GM12874 (cell line): ENCODE results near the gene TELO2.

ENCODE experiments used
- TF ChIP-seq, protein P1 (sequence below): IDR thresholded peaks from 2 replicates; pipeline ENCODE4 v1.5.1; 2011; ENCODE audit warnings: low read depth, mild to moderate bottlenecking, control low read depth, low read length, moderate library complexity; ENCODE audit not compliant: insufficient read depth

Gene TELO2

DNA sequence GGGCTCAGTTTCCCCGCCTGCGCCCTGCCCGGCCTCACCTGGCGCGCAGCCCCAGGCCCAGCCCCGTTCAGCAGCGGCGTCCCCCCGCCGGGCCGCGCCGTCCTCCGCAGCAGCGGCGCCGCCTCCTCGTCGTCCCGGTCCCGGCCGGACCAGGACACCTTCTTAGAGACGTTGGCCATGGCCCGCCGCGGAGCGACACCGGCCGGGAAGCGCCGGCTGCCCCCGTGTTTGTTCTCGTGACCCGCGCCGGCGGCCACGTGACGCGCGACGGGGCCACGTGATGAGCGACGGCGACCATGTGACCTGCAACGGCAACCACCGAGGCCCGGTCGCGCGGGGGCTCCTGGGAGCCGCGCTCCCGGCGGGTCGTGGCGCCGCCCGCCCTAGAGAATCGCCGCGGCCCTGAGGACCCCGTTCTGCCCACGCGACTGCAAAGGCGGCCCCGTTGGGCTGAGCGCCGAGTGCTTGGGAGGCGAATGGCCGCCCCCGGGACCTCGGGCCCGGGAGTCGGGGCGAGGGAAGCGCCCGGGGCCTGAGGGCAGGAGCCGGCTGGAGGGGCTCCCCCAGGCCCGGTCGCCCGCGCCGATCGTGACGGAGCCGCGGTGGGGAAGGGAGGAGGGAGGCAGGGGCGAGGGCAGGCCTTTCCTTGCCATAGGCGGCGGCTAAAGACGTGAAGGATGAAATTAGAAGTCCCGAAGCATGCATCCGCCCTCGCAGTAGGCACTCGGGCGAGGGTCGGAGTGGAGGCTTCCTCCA, 18.2 kb upstream of the TELO2 start, which contains the start of gene CLCN7:
Gene CLCN7, minus strand, starts transcription at position 233 of the 756 bp plus-strand sequence. Its CDS starts 54 bp downstream, at position 179.
- TF ChIP-seq, protein P1, sequence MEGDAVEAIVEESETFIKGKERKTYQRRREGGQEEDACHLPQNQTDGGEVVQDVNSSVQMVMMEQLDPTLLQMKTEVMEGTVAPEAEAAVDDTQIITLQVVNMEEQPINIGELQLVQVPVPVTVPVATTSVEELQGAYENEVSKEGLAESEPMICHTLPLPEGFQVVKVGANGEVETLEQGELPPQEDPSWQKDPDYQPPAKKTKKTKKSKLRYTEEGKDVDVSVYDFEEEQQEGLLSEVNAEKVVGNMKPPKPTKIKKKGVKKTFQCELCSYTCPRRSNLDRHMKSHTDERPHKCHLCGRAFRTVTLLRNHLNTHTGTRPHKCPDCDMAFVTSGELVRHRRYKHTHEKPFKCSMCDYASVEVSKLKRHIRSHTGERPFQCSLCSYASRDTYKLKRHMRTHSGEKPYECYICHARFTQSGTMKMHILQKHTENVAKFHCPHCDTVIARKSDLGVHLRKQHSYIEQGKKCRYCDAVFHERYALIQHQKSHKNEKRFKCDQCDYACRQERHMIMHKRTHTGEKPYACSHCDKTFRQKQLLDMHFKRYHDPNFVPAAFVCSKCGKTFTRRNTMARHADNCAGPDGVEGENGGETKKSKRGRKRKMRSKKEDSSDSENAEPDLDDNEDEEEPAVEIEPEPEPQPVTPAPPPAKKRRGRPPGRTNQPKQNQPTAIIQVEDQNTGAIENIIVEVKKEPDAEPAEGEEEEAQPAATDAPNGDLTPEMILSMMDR, result no peak

DNA sequence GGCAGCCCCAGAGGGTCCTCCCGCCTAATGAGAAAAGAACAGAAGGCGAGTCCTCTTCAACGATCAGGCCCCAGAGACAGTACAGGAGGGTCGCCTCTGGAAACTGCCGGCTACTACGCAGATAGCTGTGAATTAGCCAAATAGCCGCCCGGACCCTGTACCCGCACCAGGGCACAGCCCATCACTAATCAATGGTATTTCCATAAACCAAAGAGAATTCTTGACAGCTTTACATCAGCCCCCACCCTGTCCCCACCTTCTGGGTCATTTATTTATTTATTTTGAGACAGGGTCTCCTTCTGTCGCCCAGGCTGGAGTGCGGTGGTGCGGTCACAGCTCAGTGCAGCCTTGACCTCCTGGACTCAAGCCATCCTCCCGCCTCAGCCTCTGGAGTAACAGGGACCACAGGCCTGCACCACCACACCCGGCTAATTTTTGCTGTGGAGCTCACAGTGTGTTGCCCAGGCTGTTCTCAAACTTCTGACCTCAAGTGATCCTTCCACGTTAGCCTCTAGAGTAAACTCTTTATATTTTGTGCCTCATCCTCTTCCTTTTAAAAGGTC, 17.5 kb upstream of the TELO2 start:
- TF ChIP-seq, protein P1, result no peak

DNA sequence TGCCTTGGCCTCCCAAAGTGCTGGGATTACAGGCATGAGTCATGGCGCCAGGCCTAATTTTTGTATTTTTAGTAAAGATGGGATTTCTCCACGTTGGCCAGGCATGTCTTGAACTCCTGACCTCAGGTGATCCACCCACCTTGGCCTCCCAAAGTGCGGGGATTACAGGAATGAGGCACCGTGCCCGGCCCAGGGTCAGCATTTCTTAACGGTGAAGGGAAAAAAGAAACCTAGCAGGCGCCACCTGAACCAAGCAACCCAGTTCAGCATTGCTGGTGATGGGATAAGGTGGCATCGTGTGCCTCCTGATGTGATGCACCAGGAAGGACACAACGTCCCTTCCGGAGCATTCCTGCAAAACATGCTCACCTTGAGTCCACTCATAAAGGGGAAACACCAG, 16.1 kb upstream of the TELO2 start:
- TF ChIP-seq, protein P1, result no peak

DNA sequence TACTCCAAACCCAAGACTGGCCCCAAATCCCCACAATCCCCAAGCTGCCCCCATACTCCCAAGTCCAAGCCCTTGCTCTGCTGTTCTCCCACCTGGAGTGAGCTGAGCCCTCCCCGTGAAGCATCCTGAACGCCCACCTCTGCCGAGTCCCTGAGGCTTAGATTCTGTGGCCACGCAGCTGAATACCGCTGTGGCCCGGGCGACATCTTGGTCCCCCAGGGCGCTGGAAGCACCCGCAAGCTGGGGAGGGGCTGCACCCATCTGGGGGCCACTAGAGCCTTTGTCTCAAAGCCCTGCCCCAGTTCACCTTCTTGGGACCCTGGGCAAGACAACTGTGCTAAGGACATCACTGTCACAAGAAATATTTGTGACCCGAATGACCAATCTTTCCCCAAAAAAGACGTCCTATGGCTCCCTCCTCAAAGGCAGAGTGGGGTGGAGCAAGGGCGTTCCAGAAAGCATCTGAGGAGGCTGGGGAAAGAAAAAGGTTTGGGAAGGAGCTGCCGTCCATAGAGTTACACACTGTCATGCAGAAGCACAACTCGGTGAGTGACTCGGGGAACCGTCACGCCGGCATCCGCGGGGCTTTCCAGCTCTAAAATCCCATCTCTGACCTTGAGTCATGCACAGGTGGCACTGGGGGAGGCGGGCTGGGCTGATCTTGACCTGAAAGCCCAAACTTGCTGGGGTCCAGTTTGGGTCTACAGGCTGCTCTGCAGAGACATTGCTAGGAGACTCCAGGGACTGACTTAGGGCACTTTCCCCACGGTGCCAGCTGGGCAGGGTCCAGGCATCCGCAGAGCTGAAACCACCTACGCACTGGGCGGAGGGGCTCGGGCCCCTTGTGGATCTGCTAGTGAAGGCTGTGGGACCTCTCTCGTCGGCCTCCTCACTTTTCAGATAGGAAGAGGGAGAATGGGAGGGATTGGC, 11.0 kb upstream of the TELO2 start:
- TF ChIP-seq, protein P1, result no peak

DNA sequence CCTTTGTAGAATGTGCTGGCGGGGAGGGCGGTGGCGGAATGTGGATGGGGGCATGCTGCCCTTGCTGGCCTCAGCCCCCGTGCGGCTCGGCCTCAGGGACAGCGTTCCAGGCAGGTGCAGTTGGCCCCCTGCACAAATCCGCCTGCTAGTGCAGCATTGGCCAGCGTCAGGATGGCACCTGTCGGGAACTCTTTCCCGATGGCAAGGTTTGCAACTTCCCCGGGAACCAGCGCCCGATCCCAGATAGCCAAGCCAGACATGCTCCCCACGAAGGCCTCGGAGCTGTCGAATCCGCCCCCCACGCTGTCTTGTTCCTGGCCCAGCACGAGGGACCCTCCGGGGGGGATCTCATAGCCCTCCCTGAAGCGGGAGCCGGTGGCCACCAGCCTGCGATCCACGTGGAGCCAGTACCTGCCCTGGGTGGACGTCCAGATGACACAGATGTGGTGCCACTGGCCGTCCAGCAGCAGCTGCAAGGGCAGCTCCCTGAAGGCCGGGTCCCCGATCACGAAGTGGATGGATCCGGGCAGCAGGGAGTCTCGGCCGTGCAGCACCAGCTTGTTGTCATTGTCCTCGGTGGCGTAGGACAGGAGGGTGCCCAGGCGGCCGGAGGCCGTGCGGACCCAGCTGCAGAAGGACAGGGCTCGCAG, 7.2 kb upstream of the TELO2 start:
- TF ChIP-seq, protein P1, result no peak

DNA sequence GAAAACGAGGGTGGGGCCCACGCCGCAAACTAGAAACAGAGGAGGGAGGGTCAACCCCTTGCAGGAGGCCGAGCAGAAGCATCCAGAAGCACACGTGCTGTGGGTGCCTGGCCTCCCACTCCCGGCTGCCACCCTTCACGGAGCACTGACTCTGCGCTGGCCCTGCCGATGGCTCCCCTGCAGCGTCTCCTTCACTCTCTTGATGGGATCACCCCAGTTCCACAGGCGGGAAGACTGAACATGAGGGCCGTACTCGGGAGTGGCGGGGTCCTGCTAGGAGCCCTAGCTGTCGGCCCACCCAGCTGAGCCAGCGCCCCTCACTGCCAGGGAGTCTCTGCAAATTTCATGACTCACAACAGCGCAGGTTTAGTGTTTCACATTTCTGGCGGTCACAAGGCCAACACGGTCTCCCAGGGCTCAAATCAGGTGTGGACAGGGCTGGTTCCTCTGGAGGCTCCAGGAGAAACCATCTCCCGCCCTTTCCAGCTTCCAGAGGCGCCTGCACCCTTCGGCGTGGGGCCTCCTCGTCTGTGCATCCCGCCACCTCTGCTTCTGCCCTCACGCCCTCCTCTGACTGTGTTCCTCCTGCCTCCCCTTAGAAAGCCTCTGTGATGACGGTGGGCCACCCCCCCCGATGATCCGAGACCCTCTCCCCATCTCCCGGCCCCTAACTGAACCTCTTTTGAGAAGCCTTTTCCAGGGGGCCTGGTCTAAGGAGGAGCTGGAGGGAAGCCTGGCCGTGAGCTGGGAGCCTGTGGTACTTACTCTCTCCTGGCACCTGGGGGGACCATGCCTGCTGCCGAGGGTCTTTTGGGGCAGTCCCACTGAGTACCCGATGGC, 6.4 kb upstream of the TELO2 start:
- TF ChIP-seq, protein P1, result no peak
